CD4-positive, alpha-beta T cell treated with Interleukin-4 for 4 hours (primary cell): ENCODE measurements around the gene AGAP3.

Experiments used
- DNase-seq: peaks from one replicate; pipeline ENCODE4 v3.0.0-alpha.2; 2020

The AGAP3 gene

DNA sequence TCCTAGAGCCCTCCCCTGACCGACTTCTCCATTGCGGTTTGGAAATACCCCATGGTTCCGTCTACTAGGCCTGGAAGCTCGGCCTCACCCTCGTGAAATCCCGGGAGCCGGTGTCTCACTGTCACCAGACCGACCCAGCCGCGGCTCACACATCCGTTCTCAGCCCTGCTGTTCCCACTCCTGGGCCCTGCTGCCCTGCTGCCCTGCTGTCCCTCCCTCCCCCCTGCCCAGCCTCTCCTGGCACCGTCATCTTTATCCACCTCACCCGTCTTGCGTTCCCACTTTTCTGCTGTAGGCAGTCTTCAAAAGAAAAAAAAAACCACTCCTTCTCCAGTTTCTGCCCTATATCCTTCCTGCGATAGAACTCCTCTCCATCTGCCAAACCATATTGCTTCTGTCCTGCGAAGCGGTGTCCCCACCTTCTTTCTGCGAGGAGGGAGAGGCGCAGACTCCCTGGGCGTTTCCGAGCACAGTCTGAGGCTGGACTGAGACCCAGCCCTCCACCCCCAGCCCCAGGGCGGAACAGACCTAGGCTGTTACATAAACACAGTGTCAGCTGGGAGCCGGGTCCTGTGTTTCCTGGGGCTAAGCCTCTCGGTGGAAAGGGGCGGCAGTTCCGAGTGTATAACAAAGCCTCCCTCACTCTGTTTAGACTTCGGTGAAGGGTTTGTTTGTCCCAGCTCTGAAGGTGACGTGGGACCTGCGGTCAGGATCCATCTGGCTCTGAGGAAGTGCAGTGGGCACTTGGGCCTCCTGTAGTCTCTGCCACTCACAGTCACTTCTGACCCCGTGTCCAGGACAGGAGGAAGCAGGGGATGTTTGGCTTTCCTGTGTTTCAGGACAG lies 2.8 kb downstream of the AGAP3 start:
- peak; percentile 22 for DNase-seq

- DNase-seq, result no peak
Measured at GRCh38 chr7:151089893-151090730, 3.8 kb downstream of the AGAP3 start.

DNA sequence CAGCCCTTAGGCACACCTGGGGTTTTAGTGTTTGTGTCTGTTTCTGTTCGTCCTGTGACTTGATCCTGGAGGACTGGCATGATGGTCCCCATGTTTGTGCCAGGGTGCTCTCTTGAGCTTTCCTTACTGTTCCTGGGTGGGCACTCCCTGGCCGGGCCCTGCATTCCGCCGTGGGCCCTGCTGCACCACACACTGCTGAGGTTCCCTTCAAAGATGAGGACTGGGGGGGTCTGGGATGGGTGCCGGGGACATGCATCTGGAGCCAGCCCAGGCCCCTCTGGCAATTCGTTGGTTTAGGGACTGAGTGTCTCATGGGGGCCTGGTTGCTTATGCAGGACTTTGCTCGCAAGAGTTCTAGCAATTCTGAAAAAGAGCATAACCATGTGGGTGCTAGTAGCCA lies 4.7 kb downstream of the AGAP3 start:
- DNase-seq, result no peak

DNA sequence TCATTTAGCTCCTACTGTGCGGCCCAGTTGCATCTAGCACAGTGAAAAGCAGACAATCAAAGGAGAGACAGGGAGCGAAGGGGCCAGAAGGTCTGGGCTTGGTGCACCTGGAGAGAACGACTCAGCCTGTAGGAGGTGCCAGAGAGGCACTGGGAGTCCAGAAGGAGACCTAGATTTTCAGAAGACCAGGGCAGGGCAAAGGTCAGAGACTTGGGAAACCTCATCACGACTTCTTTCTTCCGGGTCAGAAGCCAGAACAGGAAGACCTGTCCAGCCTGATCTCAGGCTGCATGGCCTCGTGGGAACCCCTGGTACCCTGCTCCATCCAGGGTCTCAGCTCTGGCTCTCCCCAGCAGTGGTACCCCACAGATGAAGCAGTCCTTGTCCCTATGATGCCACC lies 5.2 kb downstream of the AGAP3 start:
- no peak for DNase-seq

DNA sequence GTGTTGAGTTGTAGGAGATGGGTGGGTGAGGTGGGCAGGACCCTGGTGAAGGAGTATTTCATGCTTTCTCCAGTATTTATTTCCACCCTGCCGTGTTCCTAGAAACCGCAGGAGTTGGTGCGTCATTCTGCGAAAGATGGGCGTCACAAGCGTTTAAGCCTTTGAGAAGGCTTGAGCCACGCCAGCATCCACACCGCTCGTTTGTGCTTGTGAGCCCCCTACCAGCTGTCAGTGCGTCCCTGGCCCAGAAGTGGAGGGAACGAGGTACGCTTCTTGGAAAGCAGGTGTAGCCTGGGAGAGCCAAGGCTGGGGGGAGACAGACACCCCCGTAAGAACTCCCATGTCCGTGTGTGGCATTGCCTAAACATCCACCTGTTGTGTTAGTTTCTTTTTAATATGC lies 5.7 kb downstream of the AGAP3 start:
- no peak for DNase-seq

DNA sequence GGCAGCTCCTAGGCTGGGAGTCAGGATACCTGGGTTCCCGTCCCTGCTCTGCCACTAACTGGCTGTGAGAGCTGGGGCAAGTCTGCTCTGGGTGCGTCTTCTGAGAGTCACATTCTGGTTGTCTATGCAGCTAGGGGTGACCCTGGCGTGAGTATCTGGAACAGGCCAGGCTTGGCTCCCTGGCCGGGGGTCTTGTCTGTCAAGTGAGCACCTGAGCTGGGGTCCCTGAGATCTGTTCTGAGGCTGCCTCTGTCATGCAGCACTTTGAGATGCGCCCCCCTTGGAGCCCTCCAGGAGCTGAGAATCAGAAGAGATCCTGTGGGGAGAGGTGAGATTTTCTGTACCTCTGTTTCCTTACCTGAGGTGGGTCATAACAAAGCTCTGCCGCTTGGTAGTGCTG lies 7.5 kb downstream of the AGAP3 start:
- DNase-seq, result no peak

DNA sequence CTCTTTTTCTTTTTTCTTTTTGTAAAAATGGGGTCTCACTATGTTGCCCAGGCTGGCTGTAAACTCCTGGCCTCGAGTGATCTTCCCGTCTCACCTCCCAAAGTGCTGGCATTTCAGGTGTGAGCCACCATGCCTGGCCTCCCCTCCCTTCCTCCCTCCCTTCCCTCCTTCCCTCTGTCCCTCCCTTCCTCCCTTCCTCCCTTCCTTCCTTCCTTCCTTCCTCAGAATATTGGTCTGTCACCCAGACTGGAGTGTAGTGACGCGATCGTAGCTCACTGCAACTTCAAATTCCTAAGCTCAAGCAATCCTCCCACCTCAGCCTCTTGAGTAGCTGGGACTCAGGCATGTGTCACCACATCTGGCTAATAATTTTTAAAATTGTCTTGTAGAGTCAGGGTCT lies 8.4 kb downstream of the AGAP3 start:
- no peak for DNase-seq

DNA sequence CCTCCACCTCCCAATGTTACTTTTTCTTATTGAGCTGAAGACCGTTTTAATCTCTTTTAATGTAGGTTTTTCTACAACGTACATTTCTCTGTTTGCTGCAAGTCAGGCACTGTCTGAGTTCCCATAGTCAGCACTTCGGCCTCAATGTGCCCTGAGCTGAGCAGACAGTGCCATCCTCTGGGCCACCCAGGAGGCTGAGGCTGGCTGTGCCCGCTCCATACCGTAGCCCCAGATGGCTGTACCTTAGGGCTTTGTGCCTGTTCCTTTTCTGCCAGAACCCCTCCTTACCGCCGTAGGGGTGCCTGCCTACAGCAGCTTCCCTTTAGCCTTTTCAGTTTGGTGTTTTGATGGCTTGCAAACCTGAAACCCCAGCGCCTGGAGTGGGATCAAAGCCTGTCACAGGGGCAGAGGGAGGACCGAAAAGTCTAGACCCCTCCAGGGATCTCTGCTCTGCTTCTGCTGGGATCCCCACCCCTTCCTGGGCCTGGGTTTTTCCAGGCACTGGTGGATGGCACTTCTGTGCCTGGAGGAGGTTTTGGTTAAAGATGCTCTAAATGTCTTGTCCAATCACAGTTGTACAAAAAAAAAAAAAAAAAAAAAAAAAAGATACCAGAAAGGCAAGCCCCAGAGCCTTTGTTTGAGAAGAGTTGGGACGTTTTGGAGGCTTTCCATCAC lies 9.0 kb downstream of the AGAP3 start:
- DNase-seq, result no peak

GRCh38 chr7:151095828-151096475 lies 9.7 kb downstream of the AGAP3 start:
- DNase-seq, result no peak

DNA sequence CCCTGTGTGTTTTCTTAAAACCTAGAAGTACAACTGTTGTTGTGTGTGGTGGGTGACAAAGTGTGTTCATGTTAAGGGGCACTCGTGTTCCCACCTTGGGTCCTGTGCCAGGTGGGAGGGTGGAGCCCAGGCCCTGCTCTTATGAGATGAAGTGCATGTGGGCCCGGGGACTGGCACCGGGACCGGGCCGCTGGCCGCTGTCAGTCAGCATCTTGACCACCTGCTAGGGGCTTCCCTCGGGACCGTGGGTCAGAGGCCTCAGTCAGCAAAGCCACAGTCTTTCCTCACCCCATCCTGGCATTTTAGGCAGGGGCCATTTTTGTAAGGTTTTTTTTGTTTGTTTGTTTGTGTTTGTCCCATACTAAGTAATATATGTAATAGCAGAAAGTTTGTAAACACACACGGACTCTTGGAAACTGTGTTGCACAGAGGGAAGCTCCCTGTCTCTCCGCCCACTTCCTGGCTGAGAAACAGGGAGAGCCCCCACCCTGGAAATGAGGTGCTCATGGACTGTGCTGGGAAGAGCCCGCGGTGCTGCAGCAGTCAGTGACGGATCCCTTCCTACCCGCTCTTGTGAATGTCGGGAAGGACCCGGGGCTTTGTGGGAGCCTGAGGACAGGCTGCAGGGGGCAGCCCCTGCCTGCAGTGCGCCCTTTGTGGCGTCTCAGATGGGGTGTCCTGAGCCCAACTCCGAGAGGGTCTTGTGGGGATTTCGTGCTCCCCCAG lies 13.4 kb downstream of the AGAP3 start:
- DNase-seq, result no peak

DNA sequence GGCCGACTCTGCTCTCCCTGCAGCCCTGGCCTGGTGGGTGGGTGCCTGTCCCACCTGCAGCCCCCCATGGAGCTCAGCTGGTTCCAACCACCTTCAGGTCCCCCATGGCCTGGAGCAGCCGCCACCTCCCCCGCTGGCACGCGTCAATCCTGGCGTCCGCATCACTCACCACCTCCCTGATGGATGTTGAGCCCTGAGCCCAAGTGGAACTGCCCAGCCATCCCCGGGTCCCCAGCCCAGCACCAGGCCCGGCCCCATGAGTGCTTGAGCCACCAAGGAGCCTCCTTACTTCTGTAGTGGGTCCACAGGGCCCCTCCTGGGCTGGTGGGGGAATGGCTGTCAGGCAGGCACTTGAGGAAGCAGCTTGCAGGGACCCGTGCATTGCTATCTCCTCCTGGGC lies 14.6 kb downstream of the AGAP3 start:
- DNase-seq, result no peak

DNA sequence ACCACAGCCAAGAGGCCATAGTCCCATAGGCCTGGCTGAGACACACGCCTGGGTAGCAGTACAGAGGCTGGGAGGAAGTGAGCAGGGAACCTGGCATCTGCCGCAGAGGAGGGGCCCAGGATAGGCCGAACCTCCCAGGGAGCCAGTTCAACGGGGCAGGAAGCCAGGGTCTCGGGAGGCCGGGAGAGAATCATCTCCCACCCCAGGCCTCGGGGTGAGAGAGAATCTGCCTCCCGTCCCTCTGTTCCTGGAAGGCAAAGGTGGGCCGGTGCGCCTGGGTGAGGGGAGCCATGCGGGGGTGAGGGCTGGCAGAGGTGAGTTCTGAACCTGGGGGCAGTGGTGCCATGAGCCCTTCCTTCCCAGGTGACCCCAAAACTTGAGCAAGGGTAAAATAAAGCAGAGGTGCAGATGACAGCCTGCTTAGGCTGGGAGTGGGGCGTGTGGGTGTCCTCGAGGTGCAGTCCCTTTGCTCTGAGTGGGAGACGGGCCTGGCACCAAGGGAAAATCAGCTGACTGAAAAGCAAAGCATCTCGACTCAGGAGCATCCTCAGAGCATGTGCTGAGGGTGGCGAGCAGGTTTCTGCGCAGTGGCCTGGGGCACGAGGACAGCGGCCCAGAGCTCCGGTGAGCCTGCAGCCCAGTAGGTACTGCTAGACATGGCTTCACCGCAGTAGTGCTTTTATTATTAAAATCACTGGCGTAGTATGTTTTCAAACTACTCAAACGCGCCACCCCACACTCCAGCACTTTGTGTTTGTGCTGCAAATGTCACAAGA lies 15.5 kb downstream of the AGAP3 start:
- DNase-seq, result no peak

DNA sequence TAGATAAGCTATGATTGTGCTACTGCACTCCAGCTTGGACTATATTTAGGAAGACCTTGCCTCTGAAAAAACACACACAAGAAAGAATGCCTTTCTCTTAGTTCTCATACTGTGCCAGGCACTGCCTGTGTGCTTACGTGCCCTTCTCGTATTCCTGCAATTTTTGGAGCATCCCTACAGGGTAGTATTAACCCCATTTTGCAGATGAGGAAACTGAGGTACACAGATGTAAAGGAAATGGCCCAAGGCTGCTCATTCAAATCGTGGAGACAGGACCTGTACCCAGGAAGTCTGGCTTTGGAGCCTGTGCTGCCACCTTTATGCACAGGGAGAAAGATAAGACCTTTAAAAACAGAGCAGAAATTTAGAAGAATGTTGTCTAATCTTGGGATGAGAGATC lies 16.7 kb downstream of the AGAP3 start:
- no peak for DNase-seq

GRCh38 chr7:151103973-151104372 lies 17.7 kb downstream of the AGAP3 start:
- no peak for DNase-seq

GRCh38 chr7:151104411-151105235 lies 18.3 kb downstream of the AGAP3 start:
- no peak for DNase-seq

DNA sequence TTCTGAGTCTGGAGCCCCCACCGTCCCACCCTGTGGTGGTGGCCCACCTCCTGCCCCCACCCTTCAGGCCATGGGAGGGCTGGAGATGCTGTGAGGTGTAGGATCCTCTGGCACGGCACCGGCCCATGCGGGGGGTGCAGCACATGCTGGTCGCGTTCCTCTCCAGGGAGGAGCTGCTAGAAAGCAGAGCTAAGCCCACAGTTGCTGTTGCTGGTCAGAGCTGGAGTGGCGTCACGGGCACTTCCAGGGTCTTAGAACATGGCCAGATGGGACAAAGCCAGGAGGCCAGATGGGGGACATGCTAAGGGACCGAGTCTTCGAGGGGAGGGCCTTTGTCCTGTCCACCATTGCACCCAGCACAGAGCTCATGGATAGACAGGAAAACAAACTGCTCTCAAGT lies 21.6 kb downstream of the AGAP3 start:
- no peak for DNase-seq

DNA sequence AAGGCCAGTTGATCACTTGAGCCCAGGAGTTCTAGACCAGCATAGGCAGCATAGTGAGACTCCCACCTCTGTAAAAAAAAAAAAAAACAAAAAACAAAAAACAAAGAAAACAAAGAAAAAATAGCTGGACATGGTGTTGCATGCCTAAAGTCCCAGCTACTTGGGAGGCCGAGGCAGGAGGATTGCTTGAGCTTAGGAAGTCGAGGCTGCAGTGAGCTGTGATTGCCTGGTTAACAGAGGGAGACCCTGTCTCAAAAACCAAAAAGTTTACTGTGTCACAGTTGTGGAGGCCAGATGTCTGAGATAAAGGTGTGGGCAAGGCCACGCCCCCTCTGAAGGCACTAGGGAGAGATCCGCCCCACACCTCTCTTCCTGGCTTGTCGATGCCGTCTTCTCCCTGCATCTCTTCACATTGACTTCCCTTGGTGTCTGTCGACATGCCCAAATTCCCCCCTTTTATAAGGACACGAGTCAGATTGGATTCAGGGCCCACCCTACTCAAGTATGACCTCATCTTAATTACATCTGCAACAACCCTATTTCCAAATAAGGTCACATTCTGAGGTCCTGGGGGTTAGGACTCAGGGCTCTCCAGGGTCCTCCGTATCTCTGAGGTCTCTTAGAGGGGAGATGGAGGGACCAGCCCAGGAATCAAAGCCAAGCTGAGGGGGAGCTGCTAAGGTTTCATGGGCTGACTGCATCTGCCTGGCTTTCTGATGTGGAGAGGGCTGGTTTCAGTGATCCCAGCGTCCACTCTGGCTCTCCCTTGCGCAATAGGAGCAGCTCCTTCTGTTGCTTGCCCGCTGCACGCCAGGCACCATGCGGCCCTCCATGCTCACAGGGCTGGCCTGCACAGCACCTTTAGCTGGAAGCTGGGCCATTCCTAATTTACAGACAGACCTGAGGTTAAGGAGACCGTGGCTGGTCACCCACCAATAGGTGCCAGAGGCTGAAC lies 23.1 kb downstream of the AGAP3 start:
- DNase-seq, result no peak

- no peak for DNase-seq
Measured at GRCh38 chr7:151110236-151110940, 24.1 kb downstream of the AGAP3 start.
